Peyer's patch (tissue), 4 donors: ENCODE measurements around the gene GJA3.

Source experiments
- POLR2A ChIP-seq, 2 donors: fragments of 450-650 bp; IDR thresholded peaks; one replicate each; pipeline ENCODE4 v1.5.1; 2017; ENCODE audit warnings: antibody characterized with exemption in 2 of 2, mild to moderate bottlenecking in 2 of 2, moderate library complexity in 2 of 2
- TF ChIP-seq, protein P1 (sequence below), 6 experiments: fragments of 450-650 bp in 4 of 6; fragments of 200-600 bp in 2 of 6; sonication (generic) in 1 of 6; IDR thresholded peaks; one replicate each; pipeline ENCODE4 v1.5.1; 2017 to 2019; ENCODE audit warnings: antibody characterized with exemption in 6 of 6, mild to moderate bottlenecking in 3 of 6, moderate library complexity in 1 of 6

DNA sequence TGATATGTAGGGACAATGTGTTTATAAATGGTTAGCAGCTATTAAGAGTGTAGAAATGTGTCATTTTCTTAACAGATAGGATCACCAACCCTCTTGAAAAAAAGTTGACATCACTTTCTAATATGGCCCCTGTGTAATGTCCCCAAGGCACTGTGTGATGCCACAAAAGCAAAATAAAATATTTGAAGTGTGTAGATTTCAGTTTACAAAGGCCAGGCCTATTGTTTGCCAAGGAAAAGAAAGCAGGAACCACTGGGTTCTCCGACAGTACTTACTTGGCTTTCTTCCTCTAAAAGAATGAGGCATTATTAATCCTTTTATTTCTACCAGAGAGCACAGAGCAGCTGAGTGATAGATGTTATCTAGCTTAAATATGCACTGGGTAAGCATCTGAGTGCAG lies 10.5 kb upstream of the GJA3 start:
- TF ChIP-seq, protein P1, sequence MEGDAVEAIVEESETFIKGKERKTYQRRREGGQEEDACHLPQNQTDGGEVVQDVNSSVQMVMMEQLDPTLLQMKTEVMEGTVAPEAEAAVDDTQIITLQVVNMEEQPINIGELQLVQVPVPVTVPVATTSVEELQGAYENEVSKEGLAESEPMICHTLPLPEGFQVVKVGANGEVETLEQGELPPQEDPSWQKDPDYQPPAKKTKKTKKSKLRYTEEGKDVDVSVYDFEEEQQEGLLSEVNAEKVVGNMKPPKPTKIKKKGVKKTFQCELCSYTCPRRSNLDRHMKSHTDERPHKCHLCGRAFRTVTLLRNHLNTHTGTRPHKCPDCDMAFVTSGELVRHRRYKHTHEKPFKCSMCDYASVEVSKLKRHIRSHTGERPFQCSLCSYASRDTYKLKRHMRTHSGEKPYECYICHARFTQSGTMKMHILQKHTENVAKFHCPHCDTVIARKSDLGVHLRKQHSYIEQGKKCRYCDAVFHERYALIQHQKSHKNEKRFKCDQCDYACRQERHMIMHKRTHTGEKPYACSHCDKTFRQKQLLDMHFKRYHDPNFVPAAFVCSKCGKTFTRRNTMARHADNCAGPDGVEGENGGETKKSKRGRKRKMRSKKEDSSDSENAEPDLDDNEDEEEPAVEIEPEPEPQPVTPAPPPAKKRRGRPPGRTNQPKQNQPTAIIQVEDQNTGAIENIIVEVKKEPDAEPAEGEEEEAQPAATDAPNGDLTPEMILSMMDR (IDR thresholded peaks at IDR 0.05): no peak
- TF ChIP-seq POLR2A (IDR thresholded peaks at IDR 0.05): no peak
